MM.1S (cell line): Measurements from ENCODE around the gene C10orf120.

Source experiments
- DNase-seq: peaks from one replicate; pipeline ENCODE4 v3.0.0-alpha.2; 2015
- H2AFZ ChIP-seq: fragments of 300-600 bp; sonication (generic); 2 replicates; pipeline ENCODE4 v1.6.0; 2016; ENCODE audit warnings: antibody characterized with exemption, low read length
- H3F3A ChIP-seq: fragments of 300-600 bp; sonication (generic); 2 replicates; pipeline ENCODE4 v1.6.1; 2016; ENCODE audit warnings: mild to moderate bottlenecking, antibody characterized with exemption, low read length, moderate library complexity, mixed read lengths; ENCODE audit not compliant: insufficient read depth
- H3K27ac ChIP-seq: fragments of 300-600 bp; sonication (generic); 2 replicates; pipeline ENCODE4 v1.5.1; 2016; ENCODE audit warnings: mild to moderate bottlenecking, low read length
- H3K27me3 ChIP-seq: fragments of 300-600 bp; sonication (generic); replicated peaks from 2 replicates; pipeline ENCODE4 v1.6.0; 2016; ENCODE audit warnings: low read length; ENCODE audit not compliant: insufficient read depth
- H3K36me3 ChIP-seq: fragments of 300-600 bp; sonication (generic); replicated peaks from 2 replicates; pipeline ENCODE4 v1.6.1; 2016; ENCODE audit warnings: mild to moderate bottlenecking, low read length, mixed read lengths; ENCODE audit not compliant: insufficient read depth
- H3K4me1 ChIP-seq: fragments of 300-600 bp; sonication (generic); 2 replicates; pipeline ENCODE4 v1.6.1; 2016; ENCODE audit warnings: low read length, mixed read lengths
- H3K4me2 ChIP-seq: fragments of 300-600 bp; sonication (generic); 2 replicates; pipeline ENCODE4 v1.6.0; 2016; ENCODE audit warnings: low read depth, low read length
- H3K4me3 ChIP-seq: fragments of 300-600 bp; sonication (generic); 2 replicates; pipeline ENCODE4 v1.5.1; 2016; ENCODE audit warnings: low read length, mixed read lengths
- H3K79me2 ChIP-seq: fragments of 300-600 bp; sonication (generic); 2 replicates; pipeline ENCODE4 v1.6.1; 2016; ENCODE audit warnings: mixed run types, low read length, mixed read lengths
- H3K9ac ChIP-seq: fragments of 300-600 bp; sonication (generic); 2 replicates; pipeline ENCODE4 v1.6.1; 2016; ENCODE audit warnings: low read length, mixed read lengths
- H3K9me2 ChIP-seq: fragments of 300-600 bp; sonication (generic); replicated peaks from 2 replicates; pipeline ENCODE4 v1.6.1; 2016; ENCODE audit warnings: mild to moderate bottlenecking, low read length, mixed read lengths; ENCODE audit not compliant: insufficient read depth
- H3K9me3 ChIP-seq: fragments of 300-600 bp; sonication (generic); replicated peaks from 2 replicates; pipeline ENCODE4 v1.6.1; 2016; ENCODE audit warnings: mild to moderate bottlenecking, low read length, mixed read lengths; ENCODE audit not compliant: insufficient read depth
- H4K20me1 ChIP-seq: fragments of 300-600 bp; sonication (generic); 2 replicates; pipeline ENCODE4 v1.6.1; 2016; ENCODE audit warnings: mild to moderate bottlenecking, low read length, moderate library complexity, mixed read lengths; ENCODE audit not compliant: insufficient read depth
- EZH2 ChIP-seq: fragments of 300-600 bp; sonication (generic); optimal IDR thresholded peaks from 2 replicates; pipeline ENCODE3; 2017; ENCODE audit warnings: low read depth, mild to moderate bottlenecking, antibody characterized with exemption, low read length, mixed read lengths
- EZH2phosphoT487 ChIP-seq: fragments of 300-600 bp; sonication (generic); IDR thresholded peaks from 2 replicates; pipeline ENCODE4 v1.6.1; 2018; ENCODE audit warnings: antibody characterized with exemption, low read length
- TF ChIP-seq, protein P1 (sequence below): fragments of 300-600 bp; sonication (generic); IDR thresholded peaks from 2 replicates; pipeline ENCODE4 v1.5.1; 2016; ENCODE audit warnings: antibody characterized with exemption, low read length, mixed read lengths

C10orf120 gene

DNA sequence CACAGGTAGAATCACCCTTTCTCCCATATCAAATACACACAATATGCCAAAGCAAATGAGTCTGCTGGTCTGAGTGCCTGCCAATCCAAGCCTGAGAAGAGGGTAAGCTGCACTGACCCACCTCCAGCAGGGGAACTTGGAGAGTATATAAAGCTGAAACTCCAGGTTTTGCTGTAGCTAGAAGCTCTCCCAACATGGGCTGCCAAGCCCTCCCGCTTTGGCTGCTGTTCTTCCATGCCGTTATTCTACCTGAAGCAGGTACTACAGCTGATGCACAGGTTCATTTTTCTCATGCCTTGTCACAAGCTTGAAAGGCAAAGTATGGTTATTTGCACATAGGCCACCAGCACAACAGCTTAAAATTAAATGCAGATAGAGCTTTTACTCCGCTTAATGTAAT, 21.5 kb upstream of the C10orf120 start:
- no peaks in the 10 kb centered on the region for H3K36me3 ChIP-seq
- H3K4me2 ChIP-seq = no peak overlapping the region
- H3K27ac ChIP-seq = no peak overlapping the region
- no peaks in the 10 kb centered on the region; the same call in 1 of the 2 replicates for H3K4me1 ChIP-seq
- no peak overlapping the region for H2AFZ ChIP-seq
- H3K9ac ChIP-seq = no peak overlapping the region
- no peaks in the 10 kb centered on the region for H3K79me2 ChIP-seq
- H3F3A ChIP-seq = no peaks in the 10 kb centered on the region
- DNase-seq = no peak
- no peaks in the 10 kb centered on the region for H3K27me3 ChIP-seq
- H3K9me2 ChIP-seq = no peaks in the 10 kb centered on the region
- TF ChIP-seq EZH2phosphoT487 = no peak
- TF ChIP-seq EZH2 = no peak
- TF ChIP-seq, protein P1, sequence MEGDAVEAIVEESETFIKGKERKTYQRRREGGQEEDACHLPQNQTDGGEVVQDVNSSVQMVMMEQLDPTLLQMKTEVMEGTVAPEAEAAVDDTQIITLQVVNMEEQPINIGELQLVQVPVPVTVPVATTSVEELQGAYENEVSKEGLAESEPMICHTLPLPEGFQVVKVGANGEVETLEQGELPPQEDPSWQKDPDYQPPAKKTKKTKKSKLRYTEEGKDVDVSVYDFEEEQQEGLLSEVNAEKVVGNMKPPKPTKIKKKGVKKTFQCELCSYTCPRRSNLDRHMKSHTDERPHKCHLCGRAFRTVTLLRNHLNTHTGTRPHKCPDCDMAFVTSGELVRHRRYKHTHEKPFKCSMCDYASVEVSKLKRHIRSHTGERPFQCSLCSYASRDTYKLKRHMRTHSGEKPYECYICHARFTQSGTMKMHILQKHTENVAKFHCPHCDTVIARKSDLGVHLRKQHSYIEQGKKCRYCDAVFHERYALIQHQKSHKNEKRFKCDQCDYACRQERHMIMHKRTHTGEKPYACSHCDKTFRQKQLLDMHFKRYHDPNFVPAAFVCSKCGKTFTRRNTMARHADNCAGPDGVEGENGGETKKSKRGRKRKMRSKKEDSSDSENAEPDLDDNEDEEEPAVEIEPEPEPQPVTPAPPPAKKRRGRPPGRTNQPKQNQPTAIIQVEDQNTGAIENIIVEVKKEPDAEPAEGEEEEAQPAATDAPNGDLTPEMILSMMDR = no peak
- H3K4me3 ChIP-seq = no peak overlapping the region
- no peaks in the 10 kb centered on the region for H3K9me3 ChIP-seq
- H4K20me1 ChIP-seq = no peaks in the 10 kb centered on the region

DNA sequence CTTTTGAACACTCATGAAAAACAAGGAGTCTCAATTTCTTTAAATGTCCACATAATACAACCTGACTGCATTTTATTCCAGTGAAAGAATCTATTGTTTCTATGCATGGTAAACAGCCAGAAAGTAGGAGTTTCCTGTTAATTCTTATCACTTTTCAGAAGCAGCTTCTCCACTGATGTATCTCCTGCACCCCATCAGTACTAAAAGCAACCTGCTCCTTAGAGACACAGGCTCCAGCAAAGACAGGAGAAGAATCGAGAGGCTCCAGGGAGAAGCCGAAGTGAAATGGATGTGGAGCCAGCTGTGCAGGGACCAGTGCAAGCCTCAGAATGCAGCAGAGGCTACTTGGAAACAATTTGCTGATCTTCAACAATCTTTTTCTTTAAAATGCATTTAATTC, 16.4 kb upstream of the C10orf120 start:
- H3K27me3 ChIP-seq = 0 out of 2 replicates have a peak, but pooled peaks cover 3% of the 10 kb centered on the region
- no peaks in the 10 kb centered on the region for H3F3A ChIP-seq
- H2AFZ ChIP-seq = no peak overlapping the region
- H3K9ac ChIP-seq = no peak overlapping the region
- H3K4me1 ChIP-seq = no peaks in the 10 kb centered on the region
- no peak overlapping the region for H3K27ac ChIP-seq
- H3K4me3 ChIP-seq = no peak overlapping the region
- H3K9me2 ChIP-seq = no peaks in the 10 kb centered on the region
- no peaks in the 10 kb centered on the region for H3K36me3 ChIP-seq
- H4K20me1 ChIP-seq = no peaks in the 10 kb centered on the region
- no peaks in the 10 kb centered on the region for H3K79me2 ChIP-seq
- TF ChIP-seq, protein P1 = no peak
- no peak for TF ChIP-seq EZH2
- TF ChIP-seq EZH2phosphoT487 = no peak
- no peaks in the 10 kb centered on the region for H3K9me3 ChIP-seq
- H3K4me2 ChIP-seq = no peak overlapping the region
- no peak for DNase-seq

DNA sequence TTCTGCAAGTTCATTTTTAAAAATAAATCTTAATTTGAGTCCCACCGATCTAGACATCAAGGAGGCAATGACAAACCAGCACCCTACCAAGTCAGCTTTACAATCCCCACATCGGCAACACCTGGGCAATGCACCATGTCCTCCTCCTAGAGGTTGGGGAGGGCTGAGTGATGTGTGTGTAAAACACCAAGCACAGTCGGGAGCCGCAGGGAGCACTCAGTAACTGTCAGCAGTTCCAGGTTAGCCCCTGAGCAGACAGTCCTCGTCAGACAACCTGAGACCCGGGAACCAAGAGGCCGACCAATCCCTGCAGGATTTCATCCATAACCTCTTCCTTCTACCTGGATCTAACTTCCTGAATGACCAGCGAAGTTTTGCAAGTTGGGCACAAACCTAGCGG, 15.9 kb upstream of the C10orf120 start:
- TF ChIP-seq EZH2 = no peak
- TF ChIP-seq, protein P1 = no peak
- no peak for TF ChIP-seq EZH2phosphoT487
- Histone ChIP-seq H3F3A (no peaks in the 10 kb centered on the region), H3K9me3 (no peaks in the 10 kb centered on the region), H3K27me3 (0 out of 2 replicates have a peak, but pooled peaks cover 3% of the 10 kb centered on the region), H3K4me1 (no peaks in the 10 kb centered on the region), H3K36me3 (no peaks in the 10 kb centered on the region), H3K27ac (no peak overlapping the region), H3K4me3 (no peak overlapping the region), H3K9ac (no peak overlapping the region), H3K9me2 (no peaks in the 10 kb centered on the region), H2AFZ (no peak overlapping the region), H3K4me2 (no peak overlapping the region), H3K79me2 (no peaks in the 10 kb centered on the region), H4K20me1 (no peaks in the 10 kb centered on the region)
- DNase-seq = no peak
